ENCODE results near the gene PARP11. TPM values are rescaled to one million over a fixed set of nuclear protein-coding genes. Genes with fewer than 3 reads are reported as not detected.

The PARP11 gene, protein sequence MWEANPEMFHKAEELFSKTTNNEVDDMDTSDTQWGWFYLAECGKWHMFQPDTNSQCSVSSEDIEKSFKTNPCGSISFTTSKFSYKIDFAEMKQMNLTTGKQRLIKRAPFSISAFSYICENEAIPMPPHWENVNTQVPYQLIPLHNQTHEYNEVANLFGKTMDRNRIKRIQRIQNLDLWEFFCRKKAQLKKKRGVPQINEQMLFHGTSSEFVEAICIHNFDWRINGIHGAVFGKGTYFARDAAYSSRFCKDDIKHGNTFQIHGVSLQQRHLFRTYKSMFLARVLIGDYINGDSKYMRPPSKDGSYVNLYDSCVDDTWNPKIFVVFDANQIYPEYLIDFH
- polyA plus RNA-seq (2013, experiment 1 of 2): 14.8 TPM
- 15.5 TPM for polyA plus RNA-seq (2013, experiment 2 of 2)

DNA sequence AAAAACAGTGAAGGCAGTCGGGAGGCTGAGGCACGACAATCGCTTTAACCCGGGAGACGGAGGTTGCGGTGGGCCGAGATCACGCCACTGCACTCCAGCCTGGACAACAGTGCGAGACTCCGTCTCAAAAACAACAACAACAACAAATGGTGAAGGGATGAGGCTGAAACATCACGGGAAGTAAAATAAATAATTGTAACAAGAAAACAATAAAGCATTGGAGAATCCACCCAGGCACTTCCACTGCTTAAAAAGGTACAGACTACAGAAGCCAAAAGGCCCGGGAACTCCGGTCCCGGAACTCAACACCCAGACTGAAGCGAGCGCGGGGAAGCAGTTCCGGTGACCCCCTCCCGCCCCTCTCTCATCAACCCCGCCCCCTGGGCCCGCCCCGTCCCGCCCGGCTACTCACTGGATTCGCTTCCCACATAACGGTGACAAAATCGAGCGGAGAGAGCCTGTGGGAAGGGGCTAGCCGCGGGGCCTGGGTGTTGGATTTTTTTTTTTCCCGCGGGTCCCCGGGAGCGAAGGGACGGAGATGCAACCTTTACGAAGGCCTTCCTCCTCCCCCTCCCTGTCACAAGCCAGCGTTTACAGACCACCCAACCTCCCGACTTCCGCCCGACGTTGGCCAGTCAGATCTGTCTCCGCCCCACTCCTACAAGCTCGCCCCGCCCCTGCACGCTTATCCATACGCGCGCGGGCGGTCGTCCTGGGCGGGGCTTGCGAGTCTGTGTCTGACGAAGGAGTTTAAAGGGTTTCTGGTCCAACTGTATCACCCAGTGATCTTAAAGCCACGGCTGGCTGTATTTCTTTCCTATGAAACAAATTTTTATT lies at the start of gene PARP11:
PARP11 (minus strand) TSS at position 600 of the 837 bp plus-strand sequence; CDS start at position 430, 170 bp downstream.
- Histone ChIP-seq H3K4me3 (ENCODE audit: low read length in 2 of 2) (peak within 1 kb of the TSS; percentile 61 to 88), H2BK12ac (ENCODE audit: low read length) (no peak within 1 kb of the TSS), H3K27me3 (ENCODE audit: control insufficient read depth in 3 of 3, insufficient read depth in 3 of 3, low read depth in 1 of 3, low read length in 3 of 3) (no peaks in the 10 kb centered on the region), H3K4me1 (ENCODE audit: control insufficient read depth in 2 of 2, insufficient read depth in 1 of 2, low read depth in 1 of 2, low read length in 2 of 2) (peaks cover 2 to 12% of the 10 kb centered on the region in 2 donors), H2BK120ac (ENCODE audit: low read depth, low read length) (no peak within 1 kb of the TSS), H3K27ac (replicated peaks; ENCODE audit: low read length) (peak within 1 kb of the TSS; percentile 92), H2AK5ac (ENCODE audit: low read depth, low read length) (no peak within 1 kb of the TSS), H3K4me2 (ENCODE audit: insufficient read depth, low read length, poor library complexity, severe bottlenecking) (peak within 1 kb of the TSS; percentile 55), H2BK15ac (ENCODE audit: low read length) (no peak within 1 kb of the TSS), H2BK5ac (ENCODE audit: low read length) (no peak within 1 kb of the TSS), H3K79me1 (ENCODE audit: low read depth, low read length) (peaks cover 2% of the 10 kb centered on the region), H3K23ac (ENCODE audit: low read depth, low read length, poor library complexity) (no peak within 1 kb of the TSS), H3K4ac (ENCODE audit: low read length) (no peak within 1 kb of the TSS), H3K14ac (ENCODE audit: low read length) (no peak within 1 kb of the TSS), H2AFZ (ENCODE audit: low read length) (peak within 1 kb of the TSS; percentile 95), H3K9me3 (replicated peaks in 1 of 2; ENCODE audit: control insufficient read depth in 2 of 2, insufficient read depth in 1 of 2, low read depth in 1 of 2, low read length in 2 of 2) (no peaks in the 10 kb centered on the region), H4K91ac (ENCODE audit: low read depth, low read length, poor library complexity) (no peak within 1 kb of the TSS), H4K8ac (ENCODE audit: low read depth, low read length) (no peak within 1 kb of the TSS), H3K36me3 (replicated peaks in 1 of 2; ENCODE audit: control insufficient read depth in 2 of 2, insufficient read depth in 2 of 2, low read length in 2 of 2) (no peaks in the 10 kb centered on the region), H3K18ac (ENCODE audit: low read length) (peak within 1 kb of the TSS; percentile 91), H3K9ac (ENCODE audit: low read depth, low read length, poor library complexity) (peak within 1 kb of the TSS; percentile 75)
- no CpG with 5 or more reads among the region's 55 CpGs for WGBS, 2 donors (ENCODE audit: extremely low coverage in 2 of 2, insufficient read length in 2 of 2, insufficient replicate concordance in 1 of 2)
- peak; percentile 88 for DNase-seq (ENCODE audit: low spot score)

GRCh38 chr12:3922033-3922432 lies 48.8 kb upstream of the PARP11 start:
- Histone ChIP-seq H4K91ac (ENCODE audit: low read depth, low read length, poor library complexity) (no peak overlapping the region), H4K8ac (ENCODE audit: low read depth, low read length) (no peak overlapping the region), H3K9me3 (replicated peaks in 1 of 2; ENCODE audit: control insufficient read depth in 2 of 2, insufficient read depth in 1 of 2, low read depth in 1 of 2, low read length in 2 of 2) (peaks cover 0 to 8% of the 10 kb centered on the region in 2 donors), H3K27ac (replicated peaks; ENCODE audit: low read length) (no peak overlapping the region), H2BK15ac (ENCODE audit: low read length) (no peak overlapping the region), H2BK5ac (ENCODE audit: low read length) (no peak overlapping the region), H3K18ac (ENCODE audit: low read length) (no peak overlapping the region), H3K23ac (ENCODE audit: low read depth, low read length, poor library complexity) (no peak overlapping the region), H3K27me3 (ENCODE audit: control insufficient read depth in 3 of 3, insufficient read depth in 3 of 3, low read depth in 1 of 3, low read length in 3 of 3) (peaks cover 0 to 3% (median 0%) of the 10 kb centered on the region in 3 experiments), H2BK120ac (ENCODE audit: low read depth, low read length) (no peak overlapping the region), H3K4ac (ENCODE audit: low read length) (no peak overlapping the region), H2AFZ (ENCODE audit: low read length) (no peak overlapping the region), H2BK12ac (ENCODE audit: low read length) (no peak overlapping the region), H3K79me1 (ENCODE audit: low read depth, low read length) (no peaks in the 10 kb centered on the region), H3K4me3 (ENCODE audit: low read length in 2 of 2) (no peak overlapping the region), H3K4me2 (ENCODE audit: insufficient read depth, low read length, poor library complexity, severe bottlenecking) (no peak overlapping the region), H2AK5ac (ENCODE audit: low read depth, low read length) (no peak overlapping the region), H3K14ac (ENCODE audit: low read length) (no peak overlapping the region), H3K9ac (ENCODE audit: low read depth, low read length, poor library complexity) (no peak overlapping the region), H3K4me1 (ENCODE audit: control insufficient read depth in 2 of 2, insufficient read depth in 1 of 2, low read depth in 1 of 2, low read length in 2 of 2) (peaks cover 3 to 38% of the 10 kb centered on the region in 2 donors), H3K36me3 (replicated peaks in 1 of 2; ENCODE audit: control insufficient read depth in 2 of 2, insufficient read depth in 2 of 2, low read length in 2 of 2) (no peaks in the 10 kb centered on the region)
- DNase-seq (ENCODE audit: low spot score): no peak
- WGBS, 2 donors (ENCODE audit: extremely low coverage in 2 of 2, insufficient read length in 2 of 2, insufficient replicate concordance in 1 of 2): no CpG with 5 or more reads among the region's 6 CpGs

- Histone ChIP-seq H2BK12ac (ENCODE audit: low read length) (no peak overlapping the region), H3K4me3 (ENCODE audit: low read length in 2 of 2) (no peak overlapping the region), H3K9ac (ENCODE audit: low read depth, low read length, poor library complexity) (no peak overlapping the region), H2BK5ac (ENCODE audit: low read length) (no peak overlapping the region), H3K79me1 (ENCODE audit: low read depth, low read length) (no peaks in the 10 kb centered on the region), H2AFZ (ENCODE audit: low read length) (peak overlapping the region; percentile 7), H3K36me3 (replicated peaks in 1 of 2; ENCODE audit: control insufficient read depth in 2 of 2, insufficient read depth in 2 of 2, low read length in 2 of 2) (no peaks in the 10 kb centered on the region), H3K14ac (ENCODE audit: low read length) (no peak overlapping the region), H2BK15ac (ENCODE audit: low read length) (peak overlapping the region; percentile 12), H3K23ac (ENCODE audit: low read depth, low read length, poor library complexity) (no peak overlapping the region), H3K4me1 (ENCODE audit: control insufficient read depth in 2 of 2, insufficient read depth in 1 of 2, low read depth in 1 of 2, low read length in 2 of 2) (peaks cover 3 to 38% of the 10 kb centered on the region in 2 donors), H3K18ac (ENCODE audit: low read length) (no peak overlapping the region), H3K4me2 (ENCODE audit: insufficient read depth, low read length, poor library complexity, severe bottlenecking) (no peak overlapping the region), H2AK5ac (ENCODE audit: low read depth, low read length) (no peak overlapping the region), H3K27ac (replicated peaks; ENCODE audit: low read length) (no peak overlapping the region), H4K8ac (ENCODE audit: low read depth, low read length) (no peak overlapping the region), H2BK120ac (ENCODE audit: low read depth, low read length) (no peak overlapping the region), H4K91ac (ENCODE audit: low read depth, low read length, poor library complexity) (no peak overlapping the region), H3K27me3 (ENCODE audit: control insufficient read depth in 3 of 3, insufficient read depth in 3 of 3, low read depth in 1 of 3, low read length in 3 of 3) (peaks cover 0 to 3% (median 0%) of the 10 kb centered on the region in 3 experiments), H3K4ac (ENCODE audit: low read length) (no peak overlapping the region), H3K9me3 (replicated peaks in 1 of 2; ENCODE audit: control insufficient read depth in 2 of 2, insufficient read depth in 1 of 2, low read depth in 1 of 2, low read length in 2 of 2) (peaks cover 0 to 8% of the 10 kb centered on the region in 2 donors)
- no peak for DNase-seq (ENCODE audit: low spot score)
- WGBS, 2 donors (ENCODE audit: extremely low coverage in 2 of 2, insufficient read length in 2 of 2, insufficient replicate concordance in 1 of 2): no CpG with 5 or more reads among the region's 3 CpGs
These were observed 48.3 kb upstream of the PARP11 start for GRCh38 chr12:3921526-3921925.

DNA sequence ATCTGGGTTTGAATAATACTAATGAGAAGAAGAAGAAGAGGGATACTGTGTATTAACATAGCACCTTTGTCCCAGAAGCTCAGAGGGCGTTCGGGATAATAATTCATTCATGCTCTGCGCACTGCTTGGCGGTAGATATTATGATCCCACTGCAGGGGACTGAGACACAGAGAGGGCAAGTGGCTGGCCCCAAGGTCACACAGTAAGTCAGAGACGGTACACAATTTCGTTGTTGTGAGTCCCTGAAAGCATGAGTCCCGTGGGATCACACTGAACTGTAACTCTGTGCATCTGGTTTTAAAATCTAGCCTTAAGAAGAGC lies 47.9 kb upstream of the PARP11 start:
- Histone ChIP-seq H2AK5ac (ENCODE audit: low read depth, low read length) (no peak overlapping the region), H2BK120ac (ENCODE audit: low read depth, low read length) (no peak overlapping the region), H3K4me3 (ENCODE audit: low read length in 2 of 2) (peak overlapping the region in 1 of 2 donors; percentile 22), H2AFZ (ENCODE audit: low read length) (peak overlapping the region; percentile 7), H2BK12ac (ENCODE audit: low read length) (no peak overlapping the region), H3K9me3 (replicated peaks in 1 of 2; ENCODE audit: control insufficient read depth in 2 of 2, insufficient read depth in 1 of 2, low read depth in 1 of 2, low read length in 2 of 2) (peaks cover 0 to 7% of the 10 kb centered on the region in 2 donors), H3K4ac (ENCODE audit: low read length) (no peak overlapping the region), H3K23ac (ENCODE audit: low read depth, low read length, poor library complexity) (no peak overlapping the region), H3K4me2 (ENCODE audit: insufficient read depth, low read length, poor library complexity, severe bottlenecking) (no peak overlapping the region), H3K18ac (ENCODE audit: low read length) (no peak overlapping the region), H3K27ac (replicated peaks; ENCODE audit: low read length) (no peak overlapping the region), H4K8ac (ENCODE audit: low read depth, low read length) (no peak overlapping the region), H2BK15ac (ENCODE audit: low read length) (peak overlapping the region; percentile 12), H2BK5ac (ENCODE audit: low read length) (no peak overlapping the region), H4K91ac (ENCODE audit: low read depth, low read length, poor library complexity) (no peak overlapping the region), H3K14ac (ENCODE audit: low read length) (no peak overlapping the region), H3K27me3 (ENCODE audit: control insufficient read depth in 3 of 3, insufficient read depth in 3 of 3, low read depth in 1 of 3, low read length in 3 of 3) (peaks cover 0 to 3% (median 0%) of the 10 kb centered on the region in 3 experiments), H3K79me1 (ENCODE audit: low read depth, low read length) (no peaks in the 10 kb centered on the region), H3K9ac (ENCODE audit: low read depth, low read length, poor library complexity) (no peak overlapping the region), H3K4me1 (ENCODE audit: control insufficient read depth in 2 of 2, insufficient read depth in 1 of 2, low read depth in 1 of 2, low read length in 2 of 2) (peaks cover 3 to 38% of the 10 kb centered on the region in 2 donors), H3K36me3 (replicated peaks in 1 of 2; ENCODE audit: control insufficient read depth in 2 of 2, insufficient read depth in 2 of 2, low read length in 2 of 2) (no peaks in the 10 kb centered on the region)
- WGBS, 2 donors (ENCODE audit: extremely low coverage in 2 of 2, insufficient read length in 2 of 2, insufficient replicate concordance in 1 of 2): no CpG with 5 or more reads among the region's 7 CpGs
- no peak for DNase-seq (ENCODE audit: low spot score)

Data from neuronal stem cell (in vitro differentiated cells).